Colonic mucosa (tissue), 4 donors: ENCODE data around the gene CUL2. TPM values are rescaled to one million over a fixed set of nuclear protein-coding genes. Genes with fewer than 3 reads are reported as not detected.

Experiments used
- DNase-seq: peaks from one replicate; pipeline ENCODE4 v3.0.0-alpha.2; 2020
- H3K27ac ChIP-seq: fragments of 200-600 bp; one replicate; pipeline ENCODE4 v1.8.0; 2021
- H3K27me3 ChIP-seq: fragments of 200-600 bp; one replicate; pipeline ENCODE4 v1.8.0; 2021
- H3K36me3 ChIP-seq: fragments of 200-600 bp; one replicate; pipeline ENCODE4 v1.8.0; 2021
- H3K4me1 ChIP-seq: fragments of 200-600 bp; one replicate; pipeline ENCODE4 v1.8.0; 2021; ENCODE audit warnings: mild to moderate bottlenecking
- H3K4me3 ChIP-seq: fragments of 200-600 bp; one replicate; pipeline ENCODE4 v1.8.0; 2021
- H3K9ac ChIP-seq, 2 donors: one replicate each; pipeline ENCODE4 v1.7.0; 2013; ENCODE audit warnings: control low read depth in 2 of 2, low read depth in 2 of 2, low read length in 2 of 2
- H3K9me3 ChIP-seq: fragments of 200-600 bp; one replicate; pipeline ENCODE4 v1.8.0; 2021
- CTCF ChIP-seq: fragments of 200-600 bp; IDR thresholded peaks from one replicate; pipeline ENCODE4 v1.8.0; 2022; ENCODE audit warnings: antibody characterized with exemption, mild to moderate bottlenecking
- intact Hi-C: fragments of 100-400 bp; cut with DNase I; formaldehyde crosslinking; loops from one replicate; pipeline ENCODE4 v1.14.1; 2022
- total RNA-seq, 2 donors: library from RNA; stranded (reverse); fragmentation: NEBNext Ultra II Directional in 1 of 2; extraction: Animal tissue kit (Norgen Biotek cat#: 25700) in 1 of 2; gene quantifications; one replicate each; pipeline ENCODE4 v1.2.1, GENCODE V29; 2021
- donor health status: healthy.
- donor health status: DM: no; HTN: no; CAD: no.
- donor health status: DM: no; HTN: no; CAD: no.

CUL2 gene
- total RNA-seq, 2 donors from 2014 or later: 26.3 to 27.4 TPM

GRCh38 chr10:35079265-35079664 is 10.9 kb downstream of the CUL2 start:
- no peak overlapping the region for H3K9ac ChIP-seq
- no peak overlapping the region for H3K27ac ChIP-seq
- H3K9me3 ChIP-seq: no peaks in the 10 kb centered on the region
- H3K4me1 ChIP-seq: no peaks in the 10 kb centered on the region
- no peak for DNase-seq
- intact Hi-C loops: no loop called here
- H3K4me3 ChIP-seq: no peak overlapping the region
- TF ChIP-seq CTCF: no peak
- H3K27me3 ChIP-seq: no peaks in the 10 kb centered on the region
- H3K36me3 ChIP-seq: no peaks in the 10 kb centered on the region

- DNase-seq: no peak
- intact Hi-C loops: no loop called here
Measured at GRCh38 chr10:35075228-35075627, 14.9 kb downstream of the CUL2 start.

DNA sequence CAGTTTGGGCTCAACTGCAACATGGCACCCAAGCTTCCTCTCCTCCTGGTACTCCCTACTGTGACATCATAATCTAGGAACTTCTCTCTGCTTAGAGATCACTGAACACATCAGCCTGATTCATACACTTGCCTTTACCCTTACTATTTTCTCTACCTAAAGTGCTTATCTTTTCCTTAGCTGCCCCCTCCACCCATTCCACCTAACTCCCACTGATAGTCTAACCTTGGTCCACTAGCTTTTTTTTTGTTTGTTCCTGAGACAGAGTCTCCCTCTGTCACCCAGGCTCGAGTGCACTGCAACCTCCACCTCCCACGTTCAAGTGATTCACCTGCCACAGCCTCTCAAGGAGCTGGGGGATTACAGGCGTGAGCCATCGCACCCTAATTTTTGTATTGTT is 15.9 kb downstream of the CUL2 start:
- Histone ChIP-seq H3K9me3 (no peaks in the 10 kb centered on the region), H3K4me1 (no peaks in the 10 kb centered on the region), H3K27ac (no peak overlapping the region), H3K27me3 (no peaks in the 10 kb centered on the region), H3K4me3 (no peak overlapping the region), H3K9ac (no peak overlapping the region), H3K36me3 (no peaks in the 10 kb centered on the region)
- no peak for DNase-seq
- TF ChIP-seq CTCF: no peak
- intact Hi-C loops: no loop called here

More at GRCh38 chr10:35075228-35075627, 14.9 kb downstream of the CUL2 start:
- H3K9ac ChIP-seq: no peak overlapping the region
- H3K4me1 ChIP-seq: no peaks in the 10 kb centered on the region
- no peak overlapping the region for H3K27ac ChIP-seq
- H3K36me3 ChIP-seq: no peaks in the 10 kb centered on the region
- no peaks in the 10 kb centered on the region for H3K27me3 ChIP-seq
- no peak overlapping the region for H3K4me3 ChIP-seq
- TF ChIP-seq CTCF: no peak
- H3K9me3 ChIP-seq: no peaks in the 10 kb centered on the region

- DNase-seq: no peak
- Histone ChIP-seq H3K27ac (no peak overlapping the region), H3K4me3 (no peak overlapping the region), H3K9ac (no peak overlapping the region), H3K36me3 (no peaks in the 10 kb centered on the region), H3K4me1 (no peaks in the 10 kb centered on the region), H3K9me3 (no peaks in the 10 kb centered on the region), H3K27me3 (no peaks in the 10 kb centered on the region)
- TF ChIP-seq CTCF: no peak
- intact Hi-C loops: no loop called here
Measured at GRCh38 chr10:35070521-35070920, 19.6 kb downstream of the CUL2 start.

GRCh38 chr10:35063837-35064454 is 26.2 kb downstream of the CUL2 start:
- Histone ChIP-seq H3K27ac (no peak overlapping the region), H3K9me3 (no peaks in the 10 kb centered on the region), H3K9ac (no peak overlapping the region), H3K27me3 (no peaks in the 10 kb centered on the region), H3K4me3 (no peak overlapping the region), H3K36me3 (no peaks in the 10 kb centered on the region), H3K4me1 (no peaks in the 10 kb centered on the region)
- no peak for DNase-seq
- intact Hi-C loops: no loop called here
- no peak for TF ChIP-seq CTCF
